Activated CD8-positive, alpha-beta T cell treated with anti-CD3 and anti-CD28 coated beads for 36 hours (primary cell): ENCODE results near the gene PIGU. TPM values are rescaled to one million over a fixed set of nuclear protein-coding genes. Genes with fewer than 3 reads are reported as not detected.
A peak's percentile ranks its signal among the peaks of the same experiment; 100 is the strongest.

ENCODE experiments used
- ATAC-seq: fragments of 200-7000 bp; cut with Tn5 transposase; one replicate; pipeline ENCODE4 v1.10.0; 2021; ENCODE audit warnings: mild to moderate bottlenecking, moderate library complexity
- CTCF ChIA-PET: fragments of 350-600 bp; sonication (Branson Sonifier 250); formaldehyde crosslinking; loops from one replicate; lab custom pipeline; 2021; ENCODE audit warnings: antibody characterized with exemption; lab: Charles Lee
- POLR2A ChIA-PET: fragments of 350-600 bp; sonication (Branson Sonifier 250); formaldehyde crosslinking; loops from one replicate; lab custom pipeline; 2021; ENCODE audit warnings: antibody characterized with exemption; lab: Charles Lee
- DNase-seq: peaks from one replicate; pipeline ENCODE4 v3.0.0-alpha.2; 2020
- H3K27ac Mint-ChIP-seq: one replicate; pipeline ENCODE4 v1.8.0; 2021; ENCODE audit warnings: mild to moderate bottlenecking, mixed read lengths
- H3K27me3 Mint-ChIP-seq: one replicate; pipeline ENCODE4 v1.8.0; 2021; ENCODE audit warnings: mixed read lengths
- H3K36me3 Mint-ChIP-seq: one replicate; pipeline ENCODE4 v1.8.0; 2021; ENCODE audit warnings: low read depth, mixed read lengths
- H3K4me1 Mint-ChIP-seq: one replicate; pipeline ENCODE4 v1.8.0; 2021; ENCODE audit warnings: low read depth, mixed read lengths
- H3K4me3 Mint-ChIP-seq: one replicate; pipeline ENCODE4 v1.8.0; 2021; ENCODE audit warnings: mild to moderate bottlenecking, moderate library complexity, mixed read lengths
- H3K9me3 Mint-ChIP-seq: one replicate; pipeline ENCODE4 v1.8.0; 2021; ENCODE audit warnings: mixed read lengths
- intact Hi-C: fragments of 100-400 bp; cut with micrococcal nuclease; formaldehyde crosslinking; loops from one replicate; pipeline ENCODE4 v1.10.0; 2022
- total RNA-seq, 2 experiments: library from RNA; stranded (reverse); gene quantifications; one replicate each; pipeline ENCODE4 v1.2.3, GENCODE V29; 2021
- TF ChIP-seq, protein P1 (sequence below): fragments of 200-600 bp; IDR thresholded peaks from one replicate; pipeline ENCODE4 v1.8.0; 2022; ENCODE audit warnings: antibody characterized with exemption, mild to moderate bottlenecking

PIGU gene
- total RNA-seq, 2 experiments from 2014 or later: 19.4 to 20.9 TPM

DNA sequence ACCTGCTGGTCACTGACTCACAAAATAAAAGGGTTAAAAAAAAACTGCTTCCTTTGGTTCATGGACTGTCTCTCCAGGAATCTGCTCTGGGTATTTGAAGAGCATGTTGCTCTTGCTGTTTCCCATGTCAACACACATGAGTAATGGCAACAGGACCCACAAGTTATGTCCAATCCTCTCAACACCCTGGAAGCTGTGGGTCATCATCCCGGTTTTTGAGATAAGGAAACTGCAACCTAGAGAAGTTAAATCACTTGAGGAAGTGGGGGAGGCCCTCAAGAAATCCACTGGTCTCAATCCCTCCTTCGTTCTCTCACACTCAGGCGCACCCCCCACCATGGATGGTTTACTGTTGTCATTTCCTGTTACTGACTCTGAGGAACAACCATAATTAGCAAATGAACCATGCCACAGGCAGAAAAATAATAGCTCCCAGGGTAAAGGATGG lies 106.0 kb downstream of the PIGU start:
- ChIA-PET POLR2A (interaction anchor here (0.5 kb wide), 1 partner anchor 1596 kb away, joined by 3 read pairs; no protein-coding TSS in a partner anchor), CTCF (interaction anchor here (0.8 to 1.5 kb wide), 4 partner anchors 9 to 259 kb away, joined by 3 to 5 read pairs (median 4); no protein-coding TSS in a partner anchor)
- H3K4me3 Mint-ChIP-seq: no peak overlapping the region
- ATAC-seq (no peak), DNase-seq (no peak)
- no peaks in the 10 kb centered on the region for H3K9me3 Mint-ChIP-seq
- peak overlapping the region; percentile 74 for H3K27ac Mint-ChIP-seq
- H3K36me3 Mint-ChIP-seq: peaks cover 14% of the 10 kb centered on the region
- peaks cover 10% of the 10 kb centered on the region for H3K4me1 Mint-ChIP-seq
- intact Hi-C loops: no loop called here
- TF ChIP-seq, protein P1, sequence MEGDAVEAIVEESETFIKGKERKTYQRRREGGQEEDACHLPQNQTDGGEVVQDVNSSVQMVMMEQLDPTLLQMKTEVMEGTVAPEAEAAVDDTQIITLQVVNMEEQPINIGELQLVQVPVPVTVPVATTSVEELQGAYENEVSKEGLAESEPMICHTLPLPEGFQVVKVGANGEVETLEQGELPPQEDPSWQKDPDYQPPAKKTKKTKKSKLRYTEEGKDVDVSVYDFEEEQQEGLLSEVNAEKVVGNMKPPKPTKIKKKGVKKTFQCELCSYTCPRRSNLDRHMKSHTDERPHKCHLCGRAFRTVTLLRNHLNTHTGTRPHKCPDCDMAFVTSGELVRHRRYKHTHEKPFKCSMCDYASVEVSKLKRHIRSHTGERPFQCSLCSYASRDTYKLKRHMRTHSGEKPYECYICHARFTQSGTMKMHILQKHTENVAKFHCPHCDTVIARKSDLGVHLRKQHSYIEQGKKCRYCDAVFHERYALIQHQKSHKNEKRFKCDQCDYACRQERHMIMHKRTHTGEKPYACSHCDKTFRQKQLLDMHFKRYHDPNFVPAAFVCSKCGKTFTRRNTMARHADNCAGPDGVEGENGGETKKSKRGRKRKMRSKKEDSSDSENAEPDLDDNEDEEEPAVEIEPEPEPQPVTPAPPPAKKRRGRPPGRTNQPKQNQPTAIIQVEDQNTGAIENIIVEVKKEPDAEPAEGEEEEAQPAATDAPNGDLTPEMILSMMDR: no peak
- no peaks in the 10 kb centered on the region for H3K27me3 Mint-ChIP-seq

DNA sequence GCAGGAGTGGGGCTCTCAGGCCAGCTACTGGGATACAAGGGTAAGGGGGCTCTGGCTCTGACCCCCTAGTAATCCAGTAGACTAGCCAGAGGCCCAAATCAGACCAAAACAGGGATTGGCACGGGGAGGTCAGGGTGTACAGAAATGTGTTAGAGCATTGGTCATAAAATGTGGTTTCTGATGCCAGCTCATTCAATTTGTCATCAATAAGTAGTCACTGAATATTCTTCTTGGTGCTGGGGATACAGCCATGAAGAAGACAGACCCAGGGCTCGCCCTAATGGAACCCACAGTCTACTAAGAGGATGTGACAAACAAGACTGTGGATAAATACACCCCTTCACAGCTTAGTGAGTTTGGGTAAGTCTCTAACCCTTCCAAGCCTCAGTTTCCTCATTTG lies 107.3 kb downstream of the PIGU start:
- TF ChIP-seq, protein P1: no peak
- Mint-ChIP-seq H3K36me3 (peaks cover 12% of the 10 kb centered on the region), H3K4me3 (no peak overlapping the region), H3K9me3 (no peaks in the 10 kb centered on the region), H3K27me3 (no peaks in the 10 kb centered on the region), H3K27ac (no peak overlapping the region), H3K4me1 (peaks cover 10% of the 10 kb centered on the region)
- DNase-seq (no peak), ATAC-seq (no peak)
- ChIA-PET CTCF (interaction anchor here (0.6 to 1.7 kb wide), 3 partner anchors 31 to 138 kb away, joined by 3 to 6 read pairs (median 4); no protein-coding TSS in a partner anchor), POLR2A (no interaction called here)
- intact Hi-C loops: no loop called here

DNA sequence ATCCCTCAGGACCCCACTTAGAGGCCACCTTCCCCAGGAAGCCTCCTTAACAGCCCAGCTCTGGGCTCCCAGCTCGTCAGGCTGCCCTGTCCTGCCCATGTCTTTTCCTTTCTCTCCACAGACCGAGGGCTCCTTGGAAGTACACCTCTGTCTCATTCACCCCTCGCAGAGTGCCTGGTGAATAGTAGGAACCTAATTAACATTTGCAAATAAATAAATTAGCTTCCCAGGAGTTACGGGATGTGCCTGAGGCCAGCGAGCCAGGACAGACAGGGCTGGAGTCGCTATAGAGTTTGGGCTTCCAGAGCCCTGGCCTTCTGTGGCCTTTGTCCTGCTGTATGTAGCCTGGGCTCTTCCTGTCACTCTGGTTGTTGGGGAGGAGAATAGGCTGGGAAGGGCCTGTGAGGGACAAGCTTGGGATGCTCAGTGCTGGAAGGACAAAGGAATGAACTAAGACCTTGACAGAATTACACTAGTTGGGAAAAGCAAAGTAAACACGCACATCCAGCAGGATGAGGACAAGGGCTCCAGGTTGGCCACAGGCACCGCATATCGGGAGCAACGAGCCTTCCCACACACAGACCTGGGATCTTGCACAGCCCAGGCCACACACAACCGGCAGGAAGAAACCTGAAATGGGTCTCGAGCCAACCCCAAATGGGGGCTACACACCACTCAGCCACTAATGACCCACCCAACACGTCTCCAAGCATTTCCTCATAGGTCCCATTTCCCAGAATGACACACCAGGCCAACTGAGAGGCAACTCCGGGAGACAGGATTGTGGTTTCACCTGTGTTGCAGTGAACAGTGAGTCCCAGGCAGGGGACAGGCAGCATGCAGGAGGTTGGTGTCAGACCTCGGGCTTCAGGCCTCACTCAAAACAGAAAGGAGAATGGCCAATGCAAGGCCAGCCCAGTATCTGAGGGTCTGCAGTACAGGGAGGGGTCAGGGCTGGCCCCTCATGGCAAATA lies 108.7 kb downstream of the PIGU start:
- peaks cover 10% of the 10 kb centered on the region for H3K4me1 Mint-ChIP-seq
- ChIA-PET CTCF (interaction anchor here (1.7 kb wide), 1 partner anchor 140 kb away, joined by 4 read pairs; no protein-coding TSS in a partner anchor), POLR2A (interaction anchor here (0.7 kb wide), 1 partner anchor 137 kb away, joined by 3 read pairs; no protein-coding TSS in a partner anchor)
- no peak overlapping the region for H3K4me3 Mint-ChIP-seq
- no peak overlapping the region for H3K27ac Mint-ChIP-seq
- ATAC-seq (no peak), DNase-seq (no peak)
- peaks cover 9% of the 10 kb centered on the region for H3K36me3 Mint-ChIP-seq
- intact Hi-C loops: no loop called here
- no peaks in the 10 kb centered on the region for H3K9me3 Mint-ChIP-seq
- TF ChIP-seq, protein P1: no peak
- H3K27me3 Mint-ChIP-seq: no peaks in the 10 kb centered on the region

DNA sequence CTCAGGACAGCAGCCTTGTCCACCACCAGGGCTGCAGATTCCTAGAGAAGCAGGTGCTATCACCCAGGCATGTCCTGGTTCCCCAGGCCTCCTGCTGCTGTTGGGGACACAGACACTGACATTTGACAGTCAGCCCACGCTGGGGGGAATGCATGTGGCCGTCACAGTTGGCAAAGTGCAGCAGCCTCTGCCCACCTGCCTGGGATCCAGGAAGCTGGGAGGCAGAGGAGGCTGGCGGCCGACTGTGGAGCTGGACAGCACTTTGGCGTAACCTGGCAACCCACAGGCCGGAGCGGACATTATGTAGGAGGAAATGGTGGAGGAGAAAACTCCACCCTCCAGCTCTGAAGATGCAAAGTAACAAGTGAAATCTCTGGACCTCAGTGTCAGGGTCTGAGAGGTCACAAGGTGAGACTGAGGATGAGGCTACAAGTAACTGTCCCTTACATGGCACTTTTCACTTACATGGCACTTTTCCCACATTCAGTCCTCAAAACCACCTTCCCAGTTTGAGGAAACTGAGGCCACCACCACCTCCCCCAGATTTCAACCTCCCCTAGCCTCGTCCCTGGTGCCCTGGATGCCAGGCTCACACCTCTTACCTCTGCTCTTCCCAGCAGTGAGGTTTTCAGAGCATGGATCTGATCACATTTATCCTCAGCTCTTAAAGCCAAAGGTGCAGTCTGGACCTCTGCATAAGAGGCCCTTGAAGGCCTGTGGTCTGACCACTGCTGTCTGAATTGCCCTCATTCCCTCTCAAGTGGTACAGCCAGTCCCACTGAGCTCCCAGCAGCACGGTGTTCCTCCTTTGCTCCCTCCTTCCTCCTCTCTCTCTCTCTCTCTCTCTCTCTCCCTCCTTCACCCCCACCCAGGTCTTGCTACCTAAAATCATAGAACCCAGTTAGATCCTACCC lies 109.7 kb downstream of the PIGU start:
- H3K27ac Mint-ChIP-seq: no peak overlapping the region
- peaks cover 10% of the 10 kb centered on the region for H3K4me1 Mint-ChIP-seq
- peaks cover 9% of the 10 kb centered on the region for H3K36me3 Mint-ChIP-seq
- TF ChIP-seq, protein P1: no peak
- H3K27me3 Mint-ChIP-seq: no peaks in the 10 kb centered on the region
- intact Hi-C loops: no loop called here
- no peaks in the 10 kb centered on the region for H3K9me3 Mint-ChIP-seq
- DNase-seq (no peak), ATAC-seq (no peak)
- H3K4me3 Mint-ChIP-seq: no peak overlapping the region
- POLR2A ChIA-PET: interaction anchor here (0.7 kb wide), 1 partner anchor 138 kb away, joined by 3 read pairs; no protein-coding TSS in a partner anchor
- CTCF ChIA-PET: no interaction called here
